PC-9 (cell line): ENCODE measurements around the gene LRRC8A.

Experiments
- CTCF ChIP-seq: fragments of 200-600 bp; sonication (generic); conservative IDR thresholded peaks from 2 replicates; pipeline ENCODE4 v1.6.1; 2017; ENCODE audit warnings: mixed run types, antibody characterized with exemption, mild to moderate bottlenecking, moderate library complexity
- EZH2 ChIP-seq: fragments of 200-600 bp; sonication (generic); IDR thresholded peaks from 2 replicates; pipeline ENCODE4 v1.8.0; 2017; ENCODE audit warnings: antibody characterized with exemption, low read depth

- TF ChIP-seq CTCF, result no peak
- no peak for TF ChIP-seq EZH2
These were observed 6.0 kb downstream of the LRRC8A start for GRCh38 chr9:128887914-128888350.
